ENCODE results near the gene FRAS1.

Gene FRAS1

GRCh38 chr4:78185117-78185516, 128.0 kb downstream of the FRAS1 start:
- no peaks in the 10 kb centered on the region for H3K27me3 ChIP-seq
- TF ChIP-seq CTCF (IDR thresholded peaks at IDR 0.05; ENCODE audit: low read depth, low read length): no peak
- H3K4me1 ChIP-seq: 0 out of 2 replicates have a peak, but pooled peaks cover 3% of the 10 kb centered on the region
- H3K9me3 ChIP-seq: no peaks in the 10 kb centered on the region
- no peak overlapping the region for H3K4me3 ChIP-seq (ENCODE audit: low read depth, low read length)
- H3K36me3 ChIP-seq: no peaks in the 10 kb centered on the region
- DNase-seq: no peak

- no peak for DNase-seq
- Histone ChIP-seq H3K9me3 (no peaks in the 10 kb centered on the region), H3K4me1 (0 out of 2 replicates have a peak, but pooled peaks cover 3% of the 10 kb centered on the region), H3K4me3 (ENCODE audit: low read depth, low read length) (no peak overlapping the region), H3K36me3 (no peaks in the 10 kb centered on the region), H3K27me3 (no peaks in the 10 kb centered on the region)
- no peak for TF ChIP-seq CTCF (IDR thresholded peaks at IDR 0.05; ENCODE audit: low read depth, low read length)
Observed at GRCh38 chr4:78186597-78187543, 129.7 kb downstream of the FRAS1 start.

- H3K36me3 ChIP-seq: no peaks in the 10 kb centered on the region
- H3K4me1 ChIP-seq: 0 out of 2 replicates have a peak, but pooled peaks cover under 1% of the 10 kb centered on the region
- TF ChIP-seq CTCF (IDR thresholded peaks at IDR 0.05; ENCODE audit: low read depth, low read length): no peak
- DNase-seq: no peak
- no peaks in the 10 kb centered on the region for H3K27me3 ChIP-seq
- H3K9me3 ChIP-seq: no peaks in the 10 kb centered on the region
- no peak overlapping the region for H3K4me3 ChIP-seq (ENCODE audit: low read depth, low read length)
Observed at GRCh38 chr4:78190068-78190467, 132.9 kb downstream of the FRAS1 start.

GRCh38 chr4:78190595-78190994, 133.5 kb downstream of the FRAS1 start:
- H3K9me3 ChIP-seq: no peaks in the 10 kb centered on the region
- no peaks in the 10 kb centered on the region for H3K4me1 ChIP-seq
- no peaks in the 10 kb centered on the region for H3K27me3 ChIP-seq
- no peaks in the 10 kb centered on the region for H3K36me3 ChIP-seq
- no peak overlapping the region for H3K4me3 ChIP-seq (ENCODE audit: low read depth, low read length)
- no peak for DNase-seq
- no peak for TF ChIP-seq CTCF (IDR thresholded peaks at IDR 0.05; ENCODE audit: low read depth, low read length)

- Histone ChIP-seq H3K9me3 (no peaks in the 10 kb centered on the region; the same call in 1 of the 2 replicates), H3K4me3 (ENCODE audit: low read depth, low read length) (no peak overlapping the region), H3K36me3 (no peaks in the 10 kb centered on the region), H3K4me1 (peaks cover 14% of the 10 kb centered on the region), H3K27me3 (no peaks in the 10 kb centered on the region)
- DNase-seq: no peak
- TF ChIP-seq CTCF (IDR thresholded peaks at IDR 0.05; ENCODE audit: low read depth, low read length): no peak
Observed at GRCh38 chr4:78197947-78198346, 140.8 kb downstream of the FRAS1 start.

GRCh38 chr4:78199984-78200383, 142.9 kb downstream of the FRAS1 start:
- Histone ChIP-seq H3K36me3 (no peaks in the 10 kb centered on the region), H3K9me3 (no peaks in the 10 kb centered on the region; the same call in 1 of the 2 replicates), H3K27me3 (no peaks in the 10 kb centered on the region), H3K4me1 (peaks cover 27% of the 10 kb centered on the region), H3K4me3 (ENCODE audit: low read depth, low read length) (no peak overlapping the region)
- TF ChIP-seq CTCF (IDR thresholded peaks at IDR 0.05; ENCODE audit: low read depth, low read length): no peak
- no peak for DNase-seq

Data from BE2C (cell line).